ENCODE measurements around the gene CD59. TPM values are rescaled to one million over a fixed set of nuclear protein-coding genes. Genes with fewer than 3 reads are reported as not detected.

CD59 gene
- total RNA-seq, 1 experiment from 2014 or later = 597 TPM

DNA sequence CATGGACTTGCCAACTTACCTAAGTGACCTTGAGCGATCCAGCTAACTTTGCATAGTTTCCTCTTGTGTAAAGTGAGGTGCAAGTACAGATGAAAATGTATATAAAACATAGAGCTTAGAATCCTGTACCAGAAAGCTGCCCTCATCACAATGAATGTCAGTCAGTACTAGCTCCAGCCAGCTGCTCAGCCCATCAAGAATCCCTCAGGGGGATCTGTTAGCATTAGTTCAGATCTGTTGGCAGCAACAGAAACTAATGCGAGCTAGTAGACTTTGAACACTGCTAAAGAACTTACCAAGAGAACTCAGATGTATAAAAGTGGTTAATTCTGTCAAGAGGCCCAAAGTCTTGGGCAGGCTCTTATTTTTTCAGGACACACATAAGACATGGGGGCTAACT lies 29.3 kb downstream of the CD59 start:
- ChIA-PET CTCF (interaction anchor here (0.5 to 5.4 kb wide), 7 partner anchors 9 to 365 kb away, joined by 3 to 37 read pairs (median 4); no protein-coding TSS in a partner anchor), POLR2A (interaction anchor here (0.9 to 8.9 kb wide), 6 partner anchors 8 to 68 kb away, joined by 3 to 124 read pairs (median 36); partner anchors contain the start of gene CD59)
- H3K4me3 Mint-ChIP-seq (ENCODE audit: unreplicated experiment) = no peak overlapping the region
- peaks cover 86% of the 10 kb centered on the region for H3K36me3 Mint-ChIP-seq (ENCODE audit: insufficient read depth, unreplicated experiment)
- no peaks in the 10 kb centered on the region for H3K9me3 Mint-ChIP-seq (ENCODE audit: unreplicated experiment)
- H3K4me1 Mint-ChIP-seq (ENCODE audit: insufficient read depth, unreplicated experiment) = peaks cover 33% of the 10 kb centered on the region
- DNase-seq (ENCODE audit: unreplicated experiment) = no peak
- TF ChIP-seq, protein P1, sequence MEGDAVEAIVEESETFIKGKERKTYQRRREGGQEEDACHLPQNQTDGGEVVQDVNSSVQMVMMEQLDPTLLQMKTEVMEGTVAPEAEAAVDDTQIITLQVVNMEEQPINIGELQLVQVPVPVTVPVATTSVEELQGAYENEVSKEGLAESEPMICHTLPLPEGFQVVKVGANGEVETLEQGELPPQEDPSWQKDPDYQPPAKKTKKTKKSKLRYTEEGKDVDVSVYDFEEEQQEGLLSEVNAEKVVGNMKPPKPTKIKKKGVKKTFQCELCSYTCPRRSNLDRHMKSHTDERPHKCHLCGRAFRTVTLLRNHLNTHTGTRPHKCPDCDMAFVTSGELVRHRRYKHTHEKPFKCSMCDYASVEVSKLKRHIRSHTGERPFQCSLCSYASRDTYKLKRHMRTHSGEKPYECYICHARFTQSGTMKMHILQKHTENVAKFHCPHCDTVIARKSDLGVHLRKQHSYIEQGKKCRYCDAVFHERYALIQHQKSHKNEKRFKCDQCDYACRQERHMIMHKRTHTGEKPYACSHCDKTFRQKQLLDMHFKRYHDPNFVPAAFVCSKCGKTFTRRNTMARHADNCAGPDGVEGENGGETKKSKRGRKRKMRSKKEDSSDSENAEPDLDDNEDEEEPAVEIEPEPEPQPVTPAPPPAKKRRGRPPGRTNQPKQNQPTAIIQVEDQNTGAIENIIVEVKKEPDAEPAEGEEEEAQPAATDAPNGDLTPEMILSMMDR (IDR thresholded peaks at IDR 0.05; ENCODE audit: unreplicated experiment) = no peak
- no TSS peak for BruUV-seq (replicated peaks)
- intact Hi-C loops (cut with micrococcal nuclease) = no loop called here
- H3K27me3 Mint-ChIP-seq (ENCODE audit: insufficient read depth, unreplicated experiment) = no peaks in the 10 kb centered on the region
- peak overlapping the region; percentile 46 for H3K27ac Mint-ChIP-seq (ENCODE audit: low read depth, unreplicated experiment)

DNA sequence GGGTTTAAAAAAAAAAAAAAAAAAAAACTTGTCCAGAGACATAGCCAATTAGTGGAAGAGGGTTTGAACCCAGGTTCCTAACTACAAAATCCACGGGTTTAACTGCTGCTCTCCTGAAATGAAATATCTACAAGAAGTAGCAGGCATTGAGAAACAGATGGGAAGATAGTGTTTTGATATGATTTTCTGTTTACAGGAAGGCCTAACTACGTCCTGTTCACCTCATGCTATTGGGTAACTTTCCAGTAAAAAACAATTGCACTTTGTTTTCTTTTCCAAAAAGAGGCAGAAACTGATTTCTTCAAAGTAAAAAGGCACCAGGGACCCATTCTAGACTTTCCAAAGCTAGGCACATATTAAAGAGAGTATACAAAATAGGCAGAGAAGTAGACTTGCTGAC lies 29.7 kb downstream of the CD59 start:
- ChIA-PET CTCF (interaction anchor here (0.6 to 5.4 kb wide), 4 partner anchors 10 to 66 kb away, joined by 3 to 37 read pairs (median 12); no protein-coding TSS in a partner anchor), POLR2A (interaction anchor here (0.9 to 8.9 kb wide), 6 partner anchors 8 to 68 kb away, joined by 3 to 124 read pairs (median 36); partner anchors contain the start of gene CD59)
- BruUV-seq (replicated peaks) = no TSS peak
- peak; percentile 46 for DNase-seq (ENCODE audit: unreplicated experiment)
- TF ChIP-seq, protein P1 (IDR thresholded peaks at IDR 0.05; ENCODE audit: unreplicated experiment) = no peak
- no peak overlapping the region for H3K4me3 Mint-ChIP-seq (ENCODE audit: unreplicated experiment)
- peaks cover 84% of the 10 kb centered on the region for H3K36me3 Mint-ChIP-seq (ENCODE audit: insufficient read depth, unreplicated experiment)
- intact Hi-C loops (cut with micrococcal nuclease) = no loop called here
- peaks cover 37% of the 10 kb centered on the region for H3K4me1 Mint-ChIP-seq (ENCODE audit: insufficient read depth, unreplicated experiment)
- peak overlapping the region; percentile 46 for H3K27ac Mint-ChIP-seq (ENCODE audit: low read depth, unreplicated experiment)
- no peaks in the 10 kb centered on the region for H3K9me3 Mint-ChIP-seq (ENCODE audit: unreplicated experiment)
- no peaks in the 10 kb centered on the region for H3K27me3 Mint-ChIP-seq (ENCODE audit: insufficient read depth, unreplicated experiment)

DNA sequence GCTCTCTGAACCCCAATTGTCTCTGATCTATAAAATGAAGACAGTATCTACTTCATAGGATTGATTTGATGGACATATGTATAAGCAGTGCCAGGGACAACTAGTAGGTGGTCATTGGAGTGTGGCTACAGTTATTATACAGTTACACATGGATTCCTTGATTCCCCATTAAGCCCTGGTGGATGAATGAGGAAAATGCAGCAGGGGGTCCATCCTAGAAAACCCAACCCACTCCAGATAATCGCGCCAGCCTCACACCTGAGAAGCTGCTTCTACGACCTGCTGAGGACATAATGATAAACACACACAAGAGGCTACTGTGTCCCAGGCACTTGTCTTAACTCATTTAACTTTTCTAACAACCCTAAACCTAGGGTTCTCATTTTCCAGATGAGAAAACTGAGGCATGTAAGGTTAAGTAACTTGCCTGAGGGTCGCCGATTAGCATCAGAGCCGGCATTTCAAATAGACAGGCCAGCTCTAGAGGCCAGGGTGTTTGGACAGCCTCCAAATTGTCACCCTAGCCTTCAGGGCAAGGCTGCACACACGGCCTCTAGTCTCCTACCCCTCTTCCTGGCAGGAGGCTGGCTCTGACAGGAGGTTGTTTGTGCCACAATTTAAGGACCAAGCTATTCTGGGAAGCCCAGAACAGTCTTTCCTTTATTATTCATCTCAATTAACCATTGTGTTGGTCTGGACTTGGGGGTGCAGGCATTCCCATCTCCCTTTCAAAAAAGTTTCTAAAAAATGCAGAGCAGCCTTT lies 31.8 kb downstream of the CD59 start:
- peaks cover 44% of the 10 kb centered on the region for H3K4me1 Mint-ChIP-seq (ENCODE audit: insufficient read depth, unreplicated experiment)
- H3K27me3 Mint-ChIP-seq (ENCODE audit: insufficient read depth, unreplicated experiment) = no peaks in the 10 kb centered on the region
- peaks cover 82% of the 10 kb centered on the region for H3K36me3 Mint-ChIP-seq (ENCODE audit: insufficient read depth, unreplicated experiment)
- BruUV-seq (replicated peaks) = no TSS peak
- no peak for DNase-seq (ENCODE audit: unreplicated experiment)
- TF ChIP-seq, protein P1 (IDR thresholded peaks at IDR 0.05; ENCODE audit: unreplicated experiment) = no peak
- no peak overlapping the region for H3K4me3 Mint-ChIP-seq (ENCODE audit: unreplicated experiment)
- POLR2A ChIA-PET = interaction anchor here (0.6 to 8.9 kb wide), 7 partner anchors 10 to 280 kb away, joined by 3 to 124 read pairs (median 27); partner anchors contain the start of gene CD59
- CTCF ChIA-PET = interaction anchor here (0.6 to 5.4 kb wide), 9 partner anchors 12 to 708 kb away, joined by 3 to 37 read pairs (median 3); no protein-coding TSS in a partner anchor
- intact Hi-C loops (cut with micrococcal nuclease) = no loop called here
- H3K27ac Mint-ChIP-seq (ENCODE audit: low read depth, unreplicated experiment) = peak overlapping the region; percentile 82
- H3K9me3 Mint-ChIP-seq (ENCODE audit: unreplicated experiment) = no peaks in the 10 kb centered on the region

DNA sequence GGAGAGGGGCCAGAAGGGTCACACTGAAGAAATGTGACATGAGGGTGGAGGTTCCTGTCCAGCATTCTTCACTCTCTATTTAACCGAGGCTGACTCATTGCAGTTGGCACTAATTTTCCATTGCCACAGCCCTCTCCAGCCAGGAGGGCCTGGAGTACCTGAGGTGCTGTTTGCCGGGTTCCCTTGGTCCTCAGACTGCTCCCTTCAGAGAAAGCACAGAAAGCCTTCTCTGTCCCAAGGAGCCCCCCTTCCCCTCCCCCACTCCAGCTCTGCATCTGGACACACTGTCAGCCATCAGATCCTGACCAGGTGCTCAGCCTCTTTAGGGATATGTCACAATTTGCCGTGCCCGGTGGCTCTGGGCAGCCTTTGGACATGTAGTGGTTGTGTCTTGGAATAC lies 32.4 kb downstream of the CD59 start:
- H3K27me3 Mint-ChIP-seq (ENCODE audit: insufficient read depth, unreplicated experiment) = no peaks in the 10 kb centered on the region
- POLR2A ChIA-PET = interaction anchor here (0.7 to 8.9 kb wide), 6 partner anchors 11 to 38 kb away, joined by 3 to 124 read pairs (median 47); partner anchors contain the start of gene CD59
- H3K36me3 Mint-ChIP-seq (ENCODE audit: insufficient read depth, unreplicated experiment) = peaks cover 78% of the 10 kb centered on the region
- peak overlapping the region; percentile 33 for H3K4me3 Mint-ChIP-seq (ENCODE audit: unreplicated experiment)
- TF ChIP-seq, protein P1 (IDR thresholded peaks at IDR 0.05; ENCODE audit: unreplicated experiment) = no peak
- peak overlapping the region; percentile 82 for H3K27ac Mint-ChIP-seq (ENCODE audit: low read depth, unreplicated experiment)
- intact Hi-C loops (cut with micrococcal nuclease) = no loop called here
- CTCF ChIA-PET = interaction anchor here (0.6 to 5.4 kb wide), 5 partner anchors 13 to 708 kb away, joined by 3 to 37 read pairs (median 3); no protein-coding TSS in a partner anchor
- peak; percentile 83 for DNase-seq (ENCODE audit: unreplicated experiment)
- no peaks in the 10 kb centered on the region for H3K9me3 Mint-ChIP-seq (ENCODE audit: unreplicated experiment)
- BruUV-seq (replicated peaks) = no TSS peak
- peaks cover 39% of the 10 kb centered on the region for H3K4me1 Mint-ChIP-seq (ENCODE audit: insufficient read depth, unreplicated experiment)

Data from MCF 10A (cell line).